ENCODE results near the gene FAM24B. TPM values are rescaled to one million over a fixed set of nuclear protein-coding genes. Genes with fewer than 3 reads are reported as not detected.

FAM24B gene
- polyA plus RNA-seq, 3 donors from 2014 or later: 3.6 to 13.3 (median 5.5) TPM

GRCh38 chr10:122852261-122852660, 27.1 kb downstream of the FAM24B start:
- Mint-ChIP-seq H3K9me3 (no peaks in the 10 kb centered on the region), H3K36me3 (peaks cover 9 to 30% (median 22%) of the 10 kb centered on the region in 3 donors), H3K4me3 (no peak overlapping the region), H3K27me3 (ENCODE audit: low read depth in 3 of 3) (no peaks in the 10 kb centered on the region), H3K4me1 (peaks cover 5 to 15% of the 10 kb centered on the region in 2 donors), H3K27ac (no peak overlapping the region)
- DNase-seq: no peak

DNA sequence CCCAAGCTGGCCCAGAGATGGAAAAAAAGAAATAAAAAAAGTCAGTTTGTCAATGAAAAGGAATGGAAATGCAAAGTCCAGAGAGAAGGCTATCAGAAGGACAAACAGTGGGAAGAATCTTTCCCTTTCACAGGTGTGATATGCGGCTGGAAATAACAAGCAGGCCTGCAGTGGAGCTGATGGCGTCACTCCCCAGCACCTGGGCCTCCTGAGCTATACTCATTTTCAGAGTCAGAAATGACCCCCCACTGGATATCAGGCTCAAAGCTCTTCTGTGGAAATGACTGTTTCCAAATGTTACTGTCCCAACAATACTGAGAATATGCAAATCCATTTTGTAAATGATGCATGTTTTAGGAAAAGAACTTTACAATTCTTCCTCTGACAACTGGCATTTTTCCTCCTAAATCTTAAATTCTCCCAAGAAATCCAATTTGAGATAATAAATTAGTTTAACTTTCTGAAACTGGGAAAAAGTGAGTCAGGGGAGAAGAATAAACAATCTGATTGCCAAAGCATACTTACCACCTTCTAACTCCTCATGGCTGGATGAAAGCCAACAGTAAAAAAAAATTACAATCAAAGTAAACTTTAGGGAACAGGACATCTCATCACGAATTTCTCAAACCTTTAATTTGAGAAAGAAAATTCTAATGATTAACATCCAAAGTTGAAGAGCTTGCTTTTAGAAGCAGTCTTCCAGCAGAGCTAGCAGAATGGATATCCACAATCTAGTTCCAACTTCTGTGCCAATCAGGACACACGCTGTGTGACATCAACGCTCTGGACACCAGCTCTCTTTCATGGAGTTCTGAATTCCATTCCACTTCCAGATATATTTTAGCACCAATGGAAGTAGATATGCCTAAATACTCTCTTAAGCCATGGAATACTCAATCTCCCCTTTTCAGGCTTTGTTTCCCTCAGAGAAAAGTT, 28.4 kb downstream of the FAM24B start:
- H3K27ac Mint-ChIP-seq: no peak overlapping the region
- H3K4me3 Mint-ChIP-seq: no peak overlapping the region
- peaks cover 0 to 2% (median 0%) of the 10 kb centered on the region in 6 donors for H3K9me3 Mint-ChIP-seq
- H3K36me3 Mint-ChIP-seq: peaks cover 9 to 34% (median 27%) of the 10 kb centered on the region in 3 donors
- H3K4me1 Mint-ChIP-seq: peaks cover 5 to 15% of the 10 kb centered on the region in 2 donors
- DNase-seq: no peak
- H3K27me3 Mint-ChIP-seq (ENCODE audit: low read depth in 3 of 3): peaks cover 0 to 2% (median 0%) of the 10 kb centered on the region in 3 donors

GRCh38 chr10:122849900-122850605, 29.3 kb downstream of the FAM24B start:
- Mint-ChIP-seq H3K9me3 (peaks cover 0 to 2% (median 0%) of the 10 kb centered on the region in 6 donors), H3K4me3 (no peak overlapping the region), H3K27me3 (ENCODE audit: low read depth in 3 of 3) (peaks cover 0 to 2% (median 0%) of the 10 kb centered on the region in 3 donors), H3K36me3 (peaks cover 9 to 30% (median 27%) of the 10 kb centered on the region in 3 donors), H3K27ac (no peak overlapping the region), H3K4me1 (peaks cover 4 to 9% of the 10 kb centered on the region in 2 donors)
- DNase-seq: no peak

GRCh38 chr10:122849090-122849489, 30.3 kb downstream of the FAM24B start:
- Mint-ChIP-seq H3K36me3 (peaks cover 16 to 30% (median 27%) of the 10 kb centered on the region in 3 donors), H3K27me3 (ENCODE audit: low read depth in 3 of 3) (peaks cover 0 to 2% (median 0%) of the 10 kb centered on the region in 3 donors), H3K4me1 (peaks cover 0 to 5% of the 10 kb centered on the region in 2 donors), H3K27ac (no peak overlapping the region), H3K4me3 (no peak overlapping the region), H3K9me3 (peaks cover 0 to 2% (median 0%) of the 10 kb centered on the region in 6 donors)
- DNase-seq: no peak

DNA sequence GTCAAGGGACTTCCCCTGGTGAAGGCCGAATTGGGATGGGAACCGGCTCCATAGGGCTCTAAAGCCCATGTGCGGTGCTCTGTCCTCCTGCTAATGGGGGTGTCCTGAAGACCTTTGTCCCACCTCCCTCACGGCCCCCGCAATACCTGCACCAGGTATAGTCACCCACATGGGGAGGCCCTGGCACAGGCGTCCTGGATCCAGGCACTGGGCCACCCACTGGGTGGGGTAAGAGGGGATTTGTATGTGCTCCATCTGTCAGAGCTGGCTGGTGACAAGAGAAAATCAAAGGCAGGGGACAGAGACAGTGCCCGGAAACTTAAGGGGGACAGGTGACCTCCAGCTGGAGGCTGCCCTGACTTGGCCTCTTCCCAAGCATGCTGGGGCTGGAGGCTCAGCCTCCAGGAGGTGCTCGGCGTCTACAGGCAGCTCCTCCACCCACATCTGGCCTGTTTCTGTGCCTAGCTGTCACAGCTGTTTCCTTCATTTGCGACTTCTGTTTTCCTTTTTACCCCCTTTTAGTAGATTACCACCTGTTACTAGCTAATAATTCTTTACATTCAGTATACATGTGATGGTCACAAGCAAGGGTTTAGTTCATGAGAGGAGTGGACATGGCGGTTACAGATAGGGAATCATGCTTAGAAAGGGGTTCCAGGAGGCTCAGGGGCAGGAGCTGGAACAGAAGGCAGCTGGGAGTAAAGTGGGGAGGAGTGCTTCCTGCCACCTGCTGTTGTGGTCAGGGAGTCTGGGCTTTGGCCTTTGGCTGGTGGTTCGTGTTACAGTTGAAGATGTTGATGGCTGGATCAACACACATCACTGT, 31.4 kb downstream of the FAM24B start:
- Mint-ChIP-seq H3K4me1 (peaks cover 0 to 5% of the 10 kb centered on the region in 2 donors), H3K9me3 (peaks cover 0 to 2% (median 0%) of the 10 kb centered on the region in 6 donors), H3K36me3 (peaks cover 16 to 25% (median 22%) of the 10 kb centered on the region in 3 donors), H3K27ac (peak overlapping the region in 1 of 6 donors; percentile 56), H3K4me3 (no peak overlapping the region), H3K27me3 (ENCODE audit: low read depth in 3 of 3) (peaks cover 0 to 2% (median 0%) of the 10 kb centered on the region in 3 donors)
- DNase-seq: no peak

DNA sequence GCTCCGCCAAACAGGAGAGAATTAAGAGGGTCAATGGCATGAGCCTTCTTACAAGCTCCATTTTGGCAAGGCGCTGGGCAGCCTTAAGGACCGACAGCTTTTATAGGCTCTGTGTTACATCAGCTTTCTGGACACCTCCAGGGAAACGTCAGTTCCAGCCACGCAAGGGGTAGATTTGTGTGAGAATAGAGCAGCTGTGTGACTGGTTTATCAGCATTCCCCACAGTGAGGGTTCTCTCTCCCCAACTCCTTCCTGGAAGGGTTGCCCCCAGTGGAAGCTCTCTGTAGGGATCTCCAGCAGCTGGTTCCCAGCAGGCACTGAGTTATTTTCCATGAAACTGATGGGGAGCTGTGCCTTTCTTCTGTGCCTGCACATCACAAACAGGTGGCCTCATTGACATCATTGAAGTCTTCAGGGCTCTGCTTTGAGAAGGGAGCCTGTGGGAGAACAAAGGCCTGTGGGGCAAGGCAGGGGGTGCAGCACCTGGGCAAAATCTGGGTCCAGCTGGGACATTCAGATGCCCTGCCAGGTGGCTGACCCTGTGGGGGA, 33.5 kb downstream of the FAM24B start, which contains the start of gene CUZD1:
CUZD1 (minus strand) TSS at position 75 of the 550 bp plus-strand sequence; CDS start at position 61, 14 bp downstream.
- H3K9me3 Mint-ChIP-seq: peaks cover 0 to 2% (median 0%) of the 10 kb centered on the region in 6 donors
- peaks cover 16 to 19% (median 17%) of the 10 kb centered on the region in 3 donors for H3K36me3 Mint-ChIP-seq
- peaks cover 0 to 5% of the 10 kb centered on the region in 2 donors for H3K4me1 Mint-ChIP-seq

GRCh38 chr10:122844146-122844545, 35.2 kb downstream of the FAM24B start:
- no peak overlapping the region for H3K4me3 Mint-ChIP-seq
- peaks cover 7 to 13% (median 10%) of the 10 kb centered on the region in 3 donors for H3K36me3 Mint-ChIP-seq
- peaks cover 0 to 2% (median 0%) of the 10 kb centered on the region in 6 donors for H3K9me3 Mint-ChIP-seq
- DNase-seq: no peak
- H3K27me3 Mint-ChIP-seq (ENCODE audit: low read depth in 3 of 3): peaks cover 0 to 3% (median 1%) of the 10 kb centered on the region in 3 donors
- H3K4me1 Mint-ChIP-seq: peaks cover 0 to 5% of the 10 kb centered on the region in 2 donors
- no peak overlapping the region for H3K27ac Mint-ChIP-seq

More for the DNA sequence above, 33.5 kb downstream of the FAM24B start, which contains the start of gene CUZD1:
- DNase-seq: no peak
- H3K4me3 Mint-ChIP-seq: no peak within 1 kb of the TSS
- no peak within 1 kb of the TSS for H3K27ac Mint-ChIP-seq
- H3K27me3 Mint-ChIP-seq (ENCODE audit: low read depth in 3 of 3): peaks cover 0 to 3% (median 1%) of the 10 kb centered on the region in 3 donors

GRCh38 chr10:122841569-122841968, 37.8 kb downstream of the FAM24B start:
- no peak overlapping the region for H3K27ac Mint-ChIP-seq

DNA sequence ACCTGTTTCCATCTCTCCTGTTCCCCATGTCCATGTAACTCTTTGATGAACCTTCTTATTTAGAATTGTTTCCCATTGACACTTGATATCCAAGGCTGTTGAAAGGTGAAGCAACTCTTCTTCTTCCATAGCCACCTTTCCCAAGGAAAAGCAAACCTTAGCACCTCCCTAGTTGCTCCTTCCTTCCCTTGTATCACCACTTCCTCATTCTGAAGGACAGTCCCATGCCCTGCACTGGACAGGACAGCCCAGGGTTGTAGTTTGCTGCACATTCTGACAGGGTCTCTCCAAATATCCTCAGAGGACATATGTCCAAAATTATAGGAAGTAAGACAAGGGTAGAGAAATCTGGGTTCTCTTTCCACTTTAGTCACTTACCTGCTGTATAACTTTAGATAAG, 39.9 kb downstream of the FAM24B start:
- Mint-ChIP-seq H3K4me3 (no peak overlapping the region), H3K9me3 (peaks cover 0 to 3% (median 0%) of the 10 kb centered on the region in 6 donors), H3K36me3 (peaks cover 20 to 33% (median 22%) of the 10 kb centered on the region in 3 donors), H3K4me1 (no peaks in the 10 kb centered on the region), H3K27ac (no peak overlapping the region), H3K27me3 (ENCODE audit: low read depth in 3 of 3) (peaks cover 0 to 1% (median 1%) of the 10 kb centered on the region in 3 donors)
- DNase-seq: no peak

More at GRCh38 chr10:122841569-122841968, 37.8 kb downstream of the FAM24B start:
- peaks cover 0 to 3% (median 0%) of the 10 kb centered on the region in 6 donors for H3K9me3 Mint-ChIP-seq
- peaks cover 0 to 1% (median 1%) of the 10 kb centered on the region in 3 donors for H3K27me3 Mint-ChIP-seq (ENCODE audit: low read depth in 3 of 3)
- H3K36me3 Mint-ChIP-seq: peaks cover 15 to 28% (median 27%) of the 10 kb centered on the region in 3 donors
- DNase-seq: no peak
- no peak overlapping the region for H3K4me3 Mint-ChIP-seq
- no peaks in the 10 kb centered on the region for H3K4me1 Mint-ChIP-seq

- H3K9me3 Mint-ChIP-seq: peaks cover 0 to 3% (median 0%) of the 10 kb centered on the region in 6 donors
- no peaks in the 10 kb centered on the region for H3K4me1 Mint-ChIP-seq
- H3K4me3 Mint-ChIP-seq: no peak overlapping the region
- no peak overlapping the region for H3K27ac Mint-ChIP-seq
- peaks cover 17 to 33% (median 22%) of the 10 kb centered on the region in 3 donors for H3K36me3 Mint-ChIP-seq
- H3K27me3 Mint-ChIP-seq (ENCODE audit: low read depth in 3 of 3): peaks cover 0 to 1% (median 1%) of the 10 kb centered on the region in 3 donors
- no peak for DNase-seq
These were observed 40.5 kb downstream of the FAM24B start for GRCh38 chr10:122838880-122839279.

- H3K27me3 Mint-ChIP-seq (ENCODE audit: low read depth in 3 of 3): no peaks in the 10 kb centered on the region
- H3K9me3 Mint-ChIP-seq: peaks cover 0 to 2% (median 0%) of the 10 kb centered on the region in 6 donors
- H3K27ac Mint-ChIP-seq: no peak overlapping the region
- no peaks in the 10 kb centered on the region for H3K4me1 Mint-ChIP-seq
- DNase-seq: no peak
- no peak overlapping the region for H3K4me3 Mint-ChIP-seq
- peaks cover 25 to 50% (median 32%) of the 10 kb centered on the region in 3 donors for H3K36me3 Mint-ChIP-seq
These were observed 43.5 kb downstream of the FAM24B start for GRCh38 chr10:122835908-122836307.

DNA sequence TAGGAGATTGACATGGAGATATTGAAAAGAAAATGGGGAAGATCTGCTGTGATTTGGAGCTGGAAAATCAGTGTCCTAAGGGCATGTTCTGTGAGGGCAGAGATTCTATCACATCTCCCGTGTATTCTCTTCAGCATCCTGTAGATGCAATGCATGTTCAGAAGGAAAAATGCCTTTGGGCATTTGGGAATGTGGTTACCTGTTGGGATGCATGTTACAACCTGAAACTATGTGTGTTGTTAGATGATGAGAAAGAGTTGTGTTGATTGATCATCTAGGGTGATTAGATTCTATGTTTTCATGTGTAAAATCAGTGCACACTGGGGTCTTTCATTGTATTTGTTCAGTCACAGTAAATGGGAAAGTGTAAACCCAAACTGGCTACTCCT, 48.4 kb downstream of the FAM24B start:
- H3K9me3 Mint-ChIP-seq: no peaks in the 10 kb centered on the region
- no peak overlapping the region for H3K27ac Mint-ChIP-seq
- H3K4me3 Mint-ChIP-seq: no peak overlapping the region
- H3K36me3 Mint-ChIP-seq: peaks cover 14 to 33% (median 19%) of the 10 kb centered on the region in 3 donors
- H3K4me1 Mint-ChIP-seq: no peaks in the 10 kb centered on the region
- H3K27me3 Mint-ChIP-seq (ENCODE audit: low read depth in 3 of 3): peaks cover 0 to 3% (median 2%) of the 10 kb centered on the region in 3 donors
- DNase-seq: no peak
